Measurements from ENCODE around the gene SFT2D1. TPM values are rescaled to one million over a fixed set of nuclear protein-coding genes. Genes with fewer than 3 reads are reported as not detected.

The SFT2D1 gene
- total RNA-seq, 1 donor = 25.7 TPM

DNA sequence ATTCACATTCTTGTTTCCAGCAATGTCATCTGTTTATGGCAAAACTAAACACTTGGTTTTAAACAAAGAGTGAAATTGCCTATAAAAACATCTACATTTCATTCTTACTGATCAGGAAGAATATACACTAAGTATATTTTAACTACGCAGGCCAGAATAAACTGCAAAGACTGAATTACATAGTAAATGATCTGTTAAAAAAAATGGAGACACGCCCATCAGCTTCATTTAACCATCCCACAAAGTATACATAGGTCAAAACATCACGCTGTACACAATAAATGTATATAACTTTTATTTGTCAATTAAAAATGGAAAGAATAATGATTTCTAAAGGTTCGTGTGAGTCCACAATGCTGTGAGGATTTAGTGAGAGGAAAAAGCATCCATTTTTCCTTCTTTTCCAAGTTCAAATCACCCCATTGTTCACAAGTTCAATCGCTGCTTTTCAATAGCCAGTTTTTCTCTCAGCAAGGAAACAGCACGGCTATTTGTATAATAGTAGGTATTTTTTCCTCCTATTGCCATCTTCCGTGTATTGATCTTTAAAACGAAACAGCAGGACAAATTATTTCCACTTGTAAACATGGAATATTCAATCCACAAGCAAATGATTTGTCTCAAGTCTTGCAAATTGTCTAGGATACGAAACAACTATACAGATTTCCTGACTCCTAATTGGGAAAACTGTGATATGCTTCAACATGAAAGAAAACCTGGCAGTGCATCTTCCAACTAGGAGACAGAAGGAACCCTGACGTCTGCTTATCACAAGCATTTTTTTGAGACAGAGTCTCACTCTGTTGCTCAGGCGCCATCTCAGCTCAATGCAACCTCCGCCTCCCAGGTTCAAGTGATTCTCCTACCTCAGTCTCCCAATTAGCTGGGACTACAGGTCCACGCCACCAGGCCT is 10.6 kb downstream of the SFT2D1 start:
- Histone ChIP-seq H3K4me2 (ENCODE audit: insufficient read depth, low read length) (no peak overlapping the region), H3K27ac (ENCODE audit: low read depth, low read length) (no peak overlapping the region), H3K36me3 (ENCODE audit: insufficient read depth, low read length) (peaks cover 35% of the 10 kb centered on the region), H2AFZ (ENCODE audit: low read length) (no peak overlapping the region), H3K79me2 (ENCODE audit: insufficient read depth, low read length) (peaks cover 88% of the 10 kb centered on the region), H4K20me1 (ENCODE audit: insufficient read depth, low read length) (peaks cover 57% of the 10 kb centered on the region), H3K4me3 (ENCODE audit: insufficient read depth, low read length) (no peak overlapping the region), H3K4me1 (ENCODE audit: insufficient read depth, low read length) (peaks cover 6% of the 10 kb centered on the region), H3K27me3 (ENCODE audit: insufficient read depth, low read length) (no peaks in the 10 kb centered on the region), H3K9me3 (ENCODE audit: low read depth, low read length) (no peaks in the 10 kb centered on the region)
- TF ChIP-seq, protein P1, sequence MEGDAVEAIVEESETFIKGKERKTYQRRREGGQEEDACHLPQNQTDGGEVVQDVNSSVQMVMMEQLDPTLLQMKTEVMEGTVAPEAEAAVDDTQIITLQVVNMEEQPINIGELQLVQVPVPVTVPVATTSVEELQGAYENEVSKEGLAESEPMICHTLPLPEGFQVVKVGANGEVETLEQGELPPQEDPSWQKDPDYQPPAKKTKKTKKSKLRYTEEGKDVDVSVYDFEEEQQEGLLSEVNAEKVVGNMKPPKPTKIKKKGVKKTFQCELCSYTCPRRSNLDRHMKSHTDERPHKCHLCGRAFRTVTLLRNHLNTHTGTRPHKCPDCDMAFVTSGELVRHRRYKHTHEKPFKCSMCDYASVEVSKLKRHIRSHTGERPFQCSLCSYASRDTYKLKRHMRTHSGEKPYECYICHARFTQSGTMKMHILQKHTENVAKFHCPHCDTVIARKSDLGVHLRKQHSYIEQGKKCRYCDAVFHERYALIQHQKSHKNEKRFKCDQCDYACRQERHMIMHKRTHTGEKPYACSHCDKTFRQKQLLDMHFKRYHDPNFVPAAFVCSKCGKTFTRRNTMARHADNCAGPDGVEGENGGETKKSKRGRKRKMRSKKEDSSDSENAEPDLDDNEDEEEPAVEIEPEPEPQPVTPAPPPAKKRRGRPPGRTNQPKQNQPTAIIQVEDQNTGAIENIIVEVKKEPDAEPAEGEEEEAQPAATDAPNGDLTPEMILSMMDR (IDR thresholded peaks at IDR 0.05; ENCODE audit: extremely low read depth, low read depth, low read length) = no peak
- DNase-seq (ENCODE audit: insufficient read length, low spot score, missing footprints) = no peak

- no peak for DNase-seq (ENCODE audit: insufficient read length, low spot score, missing footprints)
- Histone ChIP-seq H4K20me1 (ENCODE audit: insufficient read depth, low read length) (peaks cover 52% of the 10 kb centered on the region), H2AFZ (ENCODE audit: low read length) (no peak overlapping the region), H3K4me3 (ENCODE audit: insufficient read depth, low read length) (no peak overlapping the region), H3K4me1 (ENCODE audit: insufficient read depth, low read length) (peaks cover 6% of the 10 kb centered on the region), H3K4me2 (ENCODE audit: insufficient read depth, low read length) (no peak overlapping the region), H3K9me3 (ENCODE audit: low read depth, low read length) (no peaks in the 10 kb centered on the region), H3K27ac (ENCODE audit: low read depth, low read length) (no peak overlapping the region), H3K79me2 (ENCODE audit: insufficient read depth, low read length) (peaks cover 77% of the 10 kb centered on the region), H3K36me3 (ENCODE audit: insufficient read depth, low read length) (peaks cover 36% of the 10 kb centered on the region), H3K27me3 (ENCODE audit: insufficient read depth, low read length) (no peaks in the 10 kb centered on the region)
- TF ChIP-seq, protein P1 (IDR thresholded peaks at IDR 0.05; ENCODE audit: extremely low read depth, low read depth, low read length) = no peak
These were observed 11.7 kb downstream of the SFT2D1 start for GRCh38 chr6:166330612-166331011.

GRCh38 chr6:166325383-166326042 is 16.8 kb downstream of the SFT2D1 start:
- Histone ChIP-seq H3K4me2 (ENCODE audit: insufficient read depth, low read length) (no peak overlapping the region), H3K79me2 (ENCODE audit: insufficient read depth, low read length) (peaks cover 32% of the 10 kb centered on the region), H3K36me3 (ENCODE audit: insufficient read depth, low read length) (peaks cover 63% of the 10 kb centered on the region), H3K27ac (ENCODE audit: low read depth, low read length) (no peak overlapping the region), H3K9me3 (ENCODE audit: low read depth, low read length) (no peaks in the 10 kb centered on the region), H3K27me3 (ENCODE audit: insufficient read depth, low read length) (no peaks in the 10 kb centered on the region), H3K4me3 (ENCODE audit: insufficient read depth, low read length) (no peak overlapping the region), H2AFZ (ENCODE audit: low read length) (no peak overlapping the region), H3K4me1 (ENCODE audit: insufficient read depth, low read length) (no peaks in the 10 kb centered on the region), H4K20me1 (ENCODE audit: insufficient read depth, low read length) (peaks cover 21% of the 10 kb centered on the region)
- DNase-seq (ENCODE audit: insufficient read length, low spot score, missing footprints) = no peak
- TF ChIP-seq, protein P1 (IDR thresholded peaks at IDR 0.05; ENCODE audit: extremely low read depth, low read depth, low read length) = no peak

- no peaks in the 10 kb centered on the region for H3K4me1 ChIP-seq (ENCODE audit: insufficient read depth, low read length)
- no peak overlapping the region for H2AFZ ChIP-seq (ENCODE audit: low read length)
- no peak overlapping the region for H3K4me2 ChIP-seq (ENCODE audit: insufficient read depth, low read length)
- H3K4me3 ChIP-seq (ENCODE audit: insufficient read depth, low read length) = no peak overlapping the region
- TF ChIP-seq, protein P1 (IDR thresholded peaks at IDR 0.05; ENCODE audit: extremely low read depth, low read depth, low read length) = no peak
- peaks cover 11% of the 10 kb centered on the region for H4K20me1 ChIP-seq (ENCODE audit: insufficient read depth, low read length)
- no peaks in the 10 kb centered on the region for H3K27me3 ChIP-seq (ENCODE audit: insufficient read depth, low read length)
- H3K27ac ChIP-seq (ENCODE audit: low read depth, low read length) = no peak overlapping the region
- peaks cover 53% of the 10 kb centered on the region for H3K36me3 ChIP-seq (ENCODE audit: insufficient read depth, low read length)
- H3K9me3 ChIP-seq (ENCODE audit: low read depth, low read length) = no peaks in the 10 kb centered on the region
- no peak for DNase-seq (ENCODE audit: insufficient read length, low spot score, missing footprints)
- peaks cover 12% of the 10 kb centered on the region for H3K79me2 ChIP-seq (ENCODE audit: insufficient read depth, low read length)
These were observed 18.9 kb downstream of the SFT2D1 start for GRCh38 chr6:166323395-166323794.
